ENCODE data around the gene UHRF2. TPM values are rescaled to one million over a fixed set of nuclear protein-coding genes. Genes with fewer than 3 reads are reported as not detected.

Gene UHRF2
- total and polyA plus RNA-seq, 9 donors, result 27.2 to 63.3 (median 46.3) TPM

DNA sequence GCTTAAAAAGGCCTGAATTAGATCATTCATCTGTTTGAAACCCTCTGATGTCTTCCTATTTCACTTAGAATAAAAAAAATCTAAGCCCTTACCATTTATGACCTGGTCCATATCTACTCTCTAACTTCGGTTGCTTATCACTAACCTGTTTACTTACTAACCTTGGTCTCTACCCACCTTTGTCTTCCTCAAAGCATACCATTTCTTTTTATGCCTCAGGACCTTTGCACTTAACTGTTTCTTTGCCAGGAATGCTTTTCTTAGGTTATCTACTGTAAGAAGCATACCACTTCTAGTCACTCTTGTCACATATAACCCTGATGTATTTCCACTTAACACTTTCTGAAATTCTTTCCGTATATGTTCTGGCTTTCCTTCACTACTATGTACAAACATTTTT is 67.0 kb downstream of the UHRF2 start:
- H3K9me3 ChIP-seq, result no peaks in the 10 kb centered on the region
- no peak overlapping the region for H3K27ac ChIP-seq
- H3K27me3 ChIP-seq, result no peaks in the 10 kb centered on the region
- no peaks in the 10 kb centered on the region for H3K4me1 ChIP-seq (ENCODE audit: insufficient read depth)
- DNase-seq, result no peak
- TF ChIP-seq CTCF (IDR thresholded peaks at IDR 0.05) (no peak), POLR2A (IDR thresholded peaks at IDR 0.05) (no peak), EP300 (IDR thresholded peaks at IDR 0.05) (no peak)
- H3K4me3 ChIP-seq, result no peak overlapping the region
- 65 to 80% (median 74%) methylated on average over 2 of the region's 2 CpGs for WGBS, 3 donors
- H3K36me3 ChIP-seq, result no peaks in the 10 kb centered on the region
- intact Hi-C loops (cut with DNase I), result no loop called here

GRCh38 chr9:6484210-6484609 is 71.2 kb downstream of the UHRF2 start:
- DNase-seq, result no peak

DNA sequence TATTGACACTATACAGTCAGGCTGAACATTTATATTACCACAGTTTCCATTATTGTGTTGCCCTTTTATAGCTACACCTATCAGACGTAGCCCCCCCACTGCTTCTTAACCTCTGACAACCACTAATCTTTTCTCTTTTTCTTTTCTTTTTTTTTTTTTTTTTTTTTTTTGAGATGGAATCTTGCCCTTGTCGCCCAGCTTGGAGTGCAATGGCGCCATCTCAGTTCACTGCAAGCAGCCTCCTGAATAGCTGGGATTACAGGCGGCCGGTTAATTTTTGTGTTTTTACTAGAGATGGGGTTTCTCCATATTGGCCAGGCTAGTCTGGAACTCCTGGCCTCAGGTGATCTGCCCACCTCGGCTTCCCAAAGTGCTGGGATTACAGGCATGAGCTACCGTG is 75.4 kb downstream of the UHRF2 start:
- no peaks in the 10 kb centered on the region for H3K9me3 ChIP-seq
- DNase-seq, result no peak
- intact Hi-C loops (cut with DNase I), result no loop called here
- no peak overlapping the region for H3K4me3 ChIP-seq
- H3K4me1 ChIP-seq (ENCODE audit: insufficient read depth), result no peaks in the 10 kb centered on the region
- no peaks in the 10 kb centered on the region for H3K27me3 ChIP-seq
- no peak for TF ChIP-seq CTCF (IDR thresholded peaks at IDR 0.05)
- TF ChIP-seq POLR2A (IDR thresholded peaks at IDR 0.05), result no peak
- TF ChIP-seq EP300 (IDR thresholded peaks at IDR 0.05), result no peak
- no peaks in the 10 kb centered on the region for H3K36me3 ChIP-seq
- 85 to 92% (median 90%) methylated on average over 7 of the region's 7 CpGs for WGBS, 3 donors
- no peak overlapping the region for H3K27ac ChIP-seq

More at GRCh38 chr9:6484210-6484609, 71.2 kb downstream of the UHRF2 start:
- H3K4me3 ChIP-seq, result no peak overlapping the region
- H3K9me3 ChIP-seq, result no peaks in the 10 kb centered on the region
- H3K27ac ChIP-seq, result no peak overlapping the region
- H3K36me3 ChIP-seq, result no peaks in the 10 kb centered on the region
- no peaks in the 10 kb centered on the region for H3K4me1 ChIP-seq (ENCODE audit: insufficient read depth)
- TF ChIP-seq EP300 (IDR thresholded peaks at IDR 0.05), result no peak
- WGBS, 3 donors, result 91 to 98% (median 94%) methylated on average over 2 of the region's 2 CpGs
- H3K27me3 ChIP-seq, result no peaks in the 10 kb centered on the region
- intact Hi-C loops (cut with DNase I), result no loop called here

DNA sequence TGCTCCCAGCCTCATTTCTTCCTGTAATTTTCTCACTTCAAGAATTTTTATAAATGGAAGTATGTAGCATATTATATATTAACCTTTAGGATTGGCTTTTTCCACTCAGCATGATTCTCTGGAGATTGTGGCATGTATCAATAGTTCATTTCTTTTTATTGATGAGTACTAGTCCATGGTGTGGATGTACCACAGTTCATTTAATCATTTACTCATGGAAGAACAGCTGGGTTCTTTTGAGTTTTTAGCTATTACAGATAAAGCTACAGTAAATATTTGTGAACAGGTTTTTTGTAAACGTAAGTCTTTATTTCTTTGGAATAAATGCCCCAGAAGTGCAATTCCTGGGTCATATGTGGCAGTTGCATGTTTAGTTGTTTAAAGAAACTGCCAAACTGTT is 76.1 kb downstream of the UHRF2 start:
- H3K4me1 ChIP-seq (ENCODE audit: insufficient read depth), result no peaks in the 10 kb centered on the region
- no peaks in the 10 kb centered on the region for H3K9me3 ChIP-seq
- 71 to 85% (median 83%) methylated on average over 1 of the region's 1 CpG for WGBS, 3 donors
- DNase-seq, result no peak
- no peak overlapping the region for H3K27ac ChIP-seq
- intact Hi-C loops (cut with DNase I), result no loop called here
- H3K27me3 ChIP-seq, result no peaks in the 10 kb centered on the region
- H3K36me3 ChIP-seq, result no peaks in the 10 kb centered on the region
- no peak overlapping the region for H3K4me3 ChIP-seq
- no peak for TF ChIP-seq EP300 (IDR thresholded peaks at IDR 0.05)
- no peak for TF ChIP-seq CTCF (IDR thresholded peaks at IDR 0.05)
- no peak for TF ChIP-seq POLR2A (IDR thresholded peaks at IDR 0.05)

DNA sequence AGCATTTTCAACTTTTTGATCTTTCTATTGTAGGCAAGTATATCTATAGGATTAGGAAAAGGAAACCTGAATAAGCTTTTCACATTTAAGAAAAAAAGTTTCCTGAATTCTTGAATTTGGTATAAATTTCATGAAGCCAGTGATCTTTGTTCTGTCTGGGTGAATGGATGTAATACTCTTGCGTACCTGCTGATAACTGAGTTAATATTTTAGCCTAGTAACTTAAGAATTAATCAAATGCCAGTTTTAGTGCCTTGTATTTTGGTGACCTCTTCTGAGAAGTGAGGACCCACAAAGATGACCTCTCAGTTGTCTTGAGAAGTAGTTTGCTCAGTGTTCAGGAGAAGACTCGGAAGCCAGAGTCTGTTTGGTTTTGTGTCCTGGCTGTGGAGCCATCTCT is 77.9 kb downstream of the UHRF2 start:
- no peak for TF ChIP-seq EP300 (IDR thresholded peaks at IDR 0.05)
- TF ChIP-seq POLR2A (IDR thresholded peaks at IDR 0.05), result no peak
- no peak for TF ChIP-seq CTCF (IDR thresholded peaks at IDR 0.05)
- no peaks in the 10 kb centered on the region for H3K4me1 ChIP-seq (ENCODE audit: insufficient read depth)
- H3K4me3 ChIP-seq, result no peak overlapping the region
- intact Hi-C loops (cut with DNase I), result no loop called here
- no peak for DNase-seq
- no peak overlapping the region for H3K27ac ChIP-seq
- no peaks in the 10 kb centered on the region for H3K27me3 ChIP-seq
- H3K36me3 ChIP-seq, result no peaks in the 10 kb centered on the region
- WGBS, 3 donors, result 94 to 97% (median 97%) methylated on average over 2 of the region's 2 CpGs
- H3K9me3 ChIP-seq, result no peaks in the 10 kb centered on the region

All from ovary (tissue), 9 donors.